Brain pericyte (primary cell): ENCODE results near the gene PICALM.
"Not testable (repeated sequence)": the region's sequence is repeated elsewhere in the genome, so short reads cannot be mapped to it uniquely, and the experiment has no call there.

ENCODE experiments used
- DNase-seq: peaks from one replicate; pipeline ENCODE4 v3.0.0-alpha.2; 2012; ENCODE audit warnings: low read depth, low spot score

The PICALM gene

GRCh38 chr11:85941380-85941973 is 127.4 kb downstream of the PICALM start:
- DNase-seq, result no peak

- DNase-seq, result no peak
These were observed 129.5 kb downstream of the PICALM start for GRCh38 chr11:85939099-85940015.

- no peak for DNase-seq
These were observed 131.0 kb downstream of the PICALM start for GRCh38 chr11:85937835-85938234.

GRCh38 chr11:85935751-85936150 is 133.1 kb downstream of the PICALM start:
- no peak for DNase-seq

- DNase-seq, result no peak
These were observed 134.2 kb downstream of the PICALM start for GRCh38 chr11:85934596-85935169.

GRCh38 chr11:85930879-85931366 is 138.0 kb downstream of the PICALM start:
- DNase-seq, result no peak

- DNase-seq, result not testable (repeated sequence)
These were observed 142.2 kb downstream of the PICALM start for GRCh38 chr11:85926653-85927214.

- no peak for DNase-seq
These were observed 145.4 kb downstream of the PICALM start for GRCh38 chr11:85923455-85923854.

- DNase-seq, result no peak
These were observed 146.5 kb downstream of the PICALM start for GRCh38 chr11:85922367-85922766.

GRCh38 chr11:85918910-85919794 is 149.7 kb downstream of the PICALM start:
- no peak for DNase-seq

- DNase-seq, result no peak
These were observed 154.5 kb downstream of the PICALM start for GRCh38 chr11:85914425-85914824.

GRCh38 chr11:85913513-85913912 is 155.4 kb downstream of the PICALM start:
- DNase-seq, result no peak

- no peak for DNase-seq
These were observed 156.5 kb downstream of the PICALM start for GRCh38 chr11:85912414-85912813.
